Bronchial epithelial cell (primary cell): ENCODE measurements around the gene LLPH. TPM values are rescaled to one million over a fixed set of nuclear protein-coding genes. Genes with fewer than 3 reads are reported as not detected.

Experiments
- DNase-seq: peaks from one replicate; pipeline ENCODE4 v3.0.0-alpha.2; 2010; ENCODE audit warnings: low read depth
- FAIRE-seq: peaks from 2 replicates; lab custom pipeline; 2011; peaks lifted over from hg19 to GRCh38; lab: Jason Lieb, UNC
- H3K27me3 ChIP-seq: 2 replicates; pipeline ENCODE4 v1.5.1; 2011; ENCODE audit warnings: low read length; ENCODE audit not compliant: control insufficient read depth, insufficient read depth
- H3K36me3 ChIP-seq: 2 replicates; pipeline ENCODE4 v1.5.1; 2011; ENCODE audit warnings: low read length; ENCODE audit not compliant: control insufficient read depth, insufficient read depth
- H3K4me3 ChIP-seq: 2 replicates; pipeline ENCODE4 v1.5.1; 2011; ENCODE audit warnings: mild to moderate bottlenecking, low read depth, low read length, control low read depth
- total RNA-seq: library from RNA; depleted of rRNA; stranded (reverse); fragments of >200 nt; gene quantifications from 2 replicates; pipeline ENCODE4 v1.2.1, GENCODE V29; 2014
- TF ChIP-seq, protein P1 (sequence below): IDR thresholded peaks from 2 replicates; pipeline ENCODE4 v1.5.1; 2011; ENCODE audit warnings: mild to moderate bottlenecking, moderate library complexity, low read length, control low read depth, inconsistent platforms; ENCODE audit not compliant: insufficient read depth, severe bottlenecking

The LLPH gene
- total RNA-seq, 1 donor from 2014 or later, result 6.1 TPM

DNA sequence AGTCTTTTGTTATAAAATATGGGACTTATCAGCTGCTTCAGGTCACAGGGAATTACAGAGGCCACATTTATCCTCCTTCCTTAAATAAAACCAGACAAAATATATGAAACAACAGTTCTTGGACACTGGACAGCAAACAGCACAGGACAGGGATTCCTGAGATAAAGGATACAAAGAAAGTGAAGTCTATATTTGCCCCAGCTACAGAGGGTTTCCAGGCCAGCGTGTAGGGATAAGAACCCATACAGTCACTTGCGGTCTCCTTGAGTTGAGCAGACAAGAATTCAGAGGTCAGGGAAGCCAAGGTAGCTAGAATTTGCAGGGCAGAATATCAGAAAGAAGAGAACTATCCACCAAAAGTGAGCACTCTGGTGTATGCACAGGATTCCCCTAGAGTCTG lies 8.8 kb upstream of the LLPH start:
- Histone ChIP-seq H3K27me3 (no peaks in the 10 kb centered on the region), H3K36me3 (peaks cover 3% of the 10 kb centered on the region), H3K4me3 (no peak overlapping the region)
- TF ChIP-seq, protein P1, sequence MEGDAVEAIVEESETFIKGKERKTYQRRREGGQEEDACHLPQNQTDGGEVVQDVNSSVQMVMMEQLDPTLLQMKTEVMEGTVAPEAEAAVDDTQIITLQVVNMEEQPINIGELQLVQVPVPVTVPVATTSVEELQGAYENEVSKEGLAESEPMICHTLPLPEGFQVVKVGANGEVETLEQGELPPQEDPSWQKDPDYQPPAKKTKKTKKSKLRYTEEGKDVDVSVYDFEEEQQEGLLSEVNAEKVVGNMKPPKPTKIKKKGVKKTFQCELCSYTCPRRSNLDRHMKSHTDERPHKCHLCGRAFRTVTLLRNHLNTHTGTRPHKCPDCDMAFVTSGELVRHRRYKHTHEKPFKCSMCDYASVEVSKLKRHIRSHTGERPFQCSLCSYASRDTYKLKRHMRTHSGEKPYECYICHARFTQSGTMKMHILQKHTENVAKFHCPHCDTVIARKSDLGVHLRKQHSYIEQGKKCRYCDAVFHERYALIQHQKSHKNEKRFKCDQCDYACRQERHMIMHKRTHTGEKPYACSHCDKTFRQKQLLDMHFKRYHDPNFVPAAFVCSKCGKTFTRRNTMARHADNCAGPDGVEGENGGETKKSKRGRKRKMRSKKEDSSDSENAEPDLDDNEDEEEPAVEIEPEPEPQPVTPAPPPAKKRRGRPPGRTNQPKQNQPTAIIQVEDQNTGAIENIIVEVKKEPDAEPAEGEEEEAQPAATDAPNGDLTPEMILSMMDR, result no peak
- FAIRE-seq (no peak), DNase-seq (no peak)

GRCh38 chr12:66137937-66138336 lies 7.4 kb upstream of the LLPH start:
- peak; percentile 16 for DNase-seq
- FAIRE-seq, result no peak
- TF ChIP-seq, protein P1, result no peak
- Histone ChIP-seq H3K27me3 (no peaks in the 10 kb centered on the region), H3K4me3 (no peak overlapping the region), H3K36me3 (peaks cover 3% of the 10 kb centered on the region)

- DNase-seq, result peak; percentile 77
- TF ChIP-seq, protein P1, result no peak
- no peaks in the 10 kb centered on the region for H3K27me3 ChIP-seq
- FAIRE-seq, result no peak
- no peak overlapping the region for H3K4me3 ChIP-seq
- H3K36me3 ChIP-seq, result no peaks in the 10 kb centered on the region
Measured at GRCh38 chr12:66132408-66132807, 1.9 kb upstream of the LLPH start.

- TF ChIP-seq, protein P1, result no peak
- no peaks in the 10 kb centered on the region for H3K27me3 ChIP-seq
- no peak for FAIRE-seq
- H3K36me3 ChIP-seq, result peaks cover 1% of the 10 kb centered on the region
- peak; percentile 18 for DNase-seq
- peak overlapping the region; percentile 81 for H3K4me3 ChIP-seq
Measured at GRCh38 chr12:66131067-66131688, 628 bp upstream of the LLPH start.

GRCh38 chr12:66129934-66130266 lies 650 bp downstream of the LLPH start:
- Histone ChIP-seq H3K27me3 (no peaks in the 10 kb centered on the region), H3K36me3 (peaks cover 1% of the 10 kb centered on the region), H3K4me3 (peak overlapping the region; percentile 81)
- TF ChIP-seq, protein P1, result no peak
- FAIRE-seq, result no peak
- DNase-seq, result peak; percentile 21

- Histone ChIP-seq H3K4me3 (no peak overlapping the region), H3K36me3 (peaks cover 5% of the 10 kb centered on the region), H3K27me3 (no peaks in the 10 kb centered on the region)
- TF ChIP-seq, protein P1, result no peak
- FAIRE-seq, result no peak
- no peak for DNase-seq
Measured at GRCh38 chr12:66127650-66128049, 2.9 kb downstream of the LLPH start.
